ENCODE measurements around the gene CTSW.

CTSW gene

DNA sequence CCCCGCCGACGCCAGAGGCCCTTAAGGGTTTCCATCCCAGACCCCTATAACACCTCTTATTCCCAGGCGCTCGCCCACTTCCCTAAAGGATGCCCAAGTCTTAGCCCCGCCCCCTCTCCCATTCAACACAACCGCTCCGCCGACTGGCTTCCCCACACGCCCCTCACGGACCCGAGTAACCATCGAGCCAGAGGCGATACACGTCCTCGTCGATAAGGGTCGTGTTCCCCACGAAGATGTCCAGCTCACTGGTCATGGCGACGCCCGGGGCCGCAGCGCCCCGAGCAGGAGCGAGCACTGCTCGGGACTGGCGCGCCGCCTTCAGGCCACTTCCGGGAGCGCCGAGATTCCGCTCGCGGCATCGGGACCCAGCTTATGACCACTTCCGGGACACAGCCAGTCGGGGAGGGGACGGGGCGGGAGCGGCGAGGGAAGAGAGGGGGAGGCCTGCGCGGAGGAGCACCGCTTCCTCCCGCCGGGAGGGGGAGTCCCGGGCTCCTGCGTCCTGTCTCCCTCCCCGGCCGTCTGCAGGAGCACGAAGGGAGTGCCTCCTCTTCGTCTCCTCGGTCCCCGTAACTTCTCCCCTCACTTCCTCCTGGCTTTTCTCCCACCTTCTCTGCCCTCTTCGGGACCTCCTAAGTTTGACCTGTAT, 8.7 kb downstream of the CTSW start, which contains the start of gene FIBP (continued):
- TF ChIP-seq ZNF2 (tag by site-specific recombination; IDR thresholded peaks at IDR 0.05) (peak; percentile 89), ZNF560 (tag by site-specific recombination; IDR thresholded peaks at IDR 0.05; ENCODE audit: borderline replicate concordance) (no peak), ZNF785 (tag by site-specific recombination; IDR thresholded peaks at IDR 0.05) (no peak), ZNF610 (tag by site-specific recombination; IDR thresholded peaks at IDR 0.05; ENCODE audit: borderline replicate concordance) (peak; percentile 47; the same call in 1 of the 2 replicates), ZNF140 (tag by site-specific recombination; IDR thresholded peaks at IDR 0.05) (no peak), ZNF391 (tag by site-specific recombination; IDR thresholded peaks at IDR 0.05; ENCODE audit: borderline replicate concordance, low read depth) (no peak), ZNF114 (tag by site-specific recombination; IDR thresholded peaks at IDR 0.05) (no peak), GLIS2 (tag by site-specific recombination; IDR thresholded peaks at IDR 0.05) (peak; percentile 43; the same call in 1 of the 2 replicates), ZSCAN23 (tag by site-specific recombination; IDR thresholded peaks at IDR 0.05) (no peak), ZBTB1 (tag by site-specific recombination; IDR thresholded peaks at IDR 0.05) (no peak), ZNF324 (tag by site-specific recombination; IDR thresholded peaks at IDR 0.05) (no peak), ZNF518A (tag by site-specific recombination; conservative IDR thresholded peaks at IDR 0.05; ENCODE audit: low read depth) (no peak), ZSCAN18 (tag by site-specific recombination; IDR thresholded peaks at IDR 0.05) (no peak), SP7 (tag by site-specific recombination; IDR thresholded peaks at IDR 0.05) (peak; percentile 72), ZNF510 (tag by site-specific recombination; IDR thresholded peaks at IDR 0.05; ENCODE audit: insufficient replicate concordance) (no peak), ZNF561 (tag by site-specific recombination; IDR thresholded peaks at IDR 0.05; ENCODE audit: borderline replicate concordance) (0 out of 2 replicates have a peak, but pooled peaks have one; percentile 42), PRDM10 (tag by site-specific recombination; IDR thresholded peaks at IDR 0.05) (0 out of 2 replicates have a peak, but pooled peaks have one; percentile 71), TRIM28 (IDR thresholded peaks at IDR 0.05; ENCODE audit: borderline replicate concordance, low read length) (no peak), ZNF23 (tag by site-specific recombination; IDR thresholded peaks at IDR 0.05; ENCODE audit: borderline replicate concordance) (no peak), YY1 (tag by site-specific recombination; IDR thresholded peaks at IDR 0.05) (peak; percentile 62; the same call in 1 of the 2 replicates), ZNF302 (tag by site-specific recombination; IDR thresholded peaks at IDR 0.05; ENCODE audit: low read depth) (no peak), ZNF501 (tag by site-specific recombination; IDR thresholded peaks at IDR 0.05) (no peak), ZNF157 (tag by site-specific recombination; IDR thresholded peaks at IDR 0.05) (no peak), ZFHX2 (tag by site-specific recombination; conservative IDR thresholded peaks at IDR 0.05) (peak; percentile 59)
- TF ChIP-seq, protein P1, sequence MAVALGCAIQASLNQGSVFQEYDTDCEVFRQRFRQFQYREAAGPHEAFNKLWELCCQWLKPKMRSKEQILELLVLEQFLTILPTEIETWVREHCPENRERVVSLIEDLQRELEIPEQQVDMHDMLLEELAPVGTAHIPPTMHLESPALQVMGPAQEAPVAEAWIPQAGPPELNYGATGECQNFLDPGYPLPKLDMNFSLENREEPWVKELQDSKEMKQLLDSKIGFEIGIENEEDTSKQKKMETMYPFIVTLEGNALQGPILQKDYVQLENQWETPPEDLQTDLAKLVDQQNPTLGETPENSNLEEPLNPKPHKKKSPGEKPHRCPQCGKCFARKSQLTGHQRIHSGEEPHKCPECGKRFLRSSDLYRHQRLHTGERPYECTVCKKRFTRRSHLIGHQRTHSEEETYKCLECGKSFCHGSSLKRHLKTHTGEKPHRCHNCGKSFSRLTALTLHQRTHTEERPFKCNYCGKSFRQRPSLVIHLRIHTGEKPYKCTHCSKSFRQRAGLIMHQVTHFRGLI (tag by site-specific recombination; IDR thresholded peaks at IDR 0.05), result no peak
- TF ChIP-seq, protein P2, sequence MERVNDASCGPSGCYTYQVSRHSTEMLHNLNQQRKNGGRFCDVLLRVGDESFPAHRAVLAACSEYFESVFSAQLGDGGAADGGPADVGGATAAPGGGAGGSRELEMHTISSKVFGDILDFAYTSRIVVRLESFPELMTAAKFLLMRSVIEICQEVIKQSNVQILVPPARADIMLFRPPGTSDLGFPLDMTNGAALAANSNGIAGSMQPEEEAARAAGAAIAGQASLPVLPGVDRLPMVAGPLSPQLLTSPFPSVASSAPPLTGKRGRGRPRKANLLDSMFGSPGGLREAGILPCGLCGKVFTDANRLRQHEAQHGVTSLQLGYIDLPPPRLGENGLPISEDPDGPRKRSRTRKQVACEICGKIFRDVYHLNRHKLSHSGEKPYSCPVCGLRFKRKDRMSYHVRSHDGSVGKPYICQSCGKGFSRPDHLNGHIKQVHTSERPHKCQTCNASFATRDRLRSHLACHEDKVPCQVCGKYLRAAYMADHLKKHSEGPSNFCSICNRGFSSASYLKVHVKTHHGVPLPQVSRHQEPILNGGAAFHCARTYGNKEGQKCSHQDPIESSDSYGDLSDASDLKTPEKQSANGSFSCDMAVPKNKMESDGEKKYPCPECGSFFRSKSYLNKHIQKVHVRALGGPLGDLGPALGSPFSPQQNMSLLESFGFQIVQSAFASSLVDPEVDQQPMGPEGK (tag by site-specific recombination; IDR thresholded peaks at IDR 0.05), result peak; percentile 88

All from HEK293 (cell line).